ENCODE data around the gene FERMT2. TPM values are rescaled to one million over a fixed set of nuclear protein-coding genes. Genes with fewer than 3 reads are reported as not detected.

Gene FERMT2
- total RNA-seq, 4 donors from 2014 or later: 38.6 to 186 (median 62.7) TPM

GRCh38 chr14:52875707-52876106 lies 75.1 kb downstream of the FERMT2 start:
- H3K4me3 ChIP-seq: no peak overlapping the region

DNA sequence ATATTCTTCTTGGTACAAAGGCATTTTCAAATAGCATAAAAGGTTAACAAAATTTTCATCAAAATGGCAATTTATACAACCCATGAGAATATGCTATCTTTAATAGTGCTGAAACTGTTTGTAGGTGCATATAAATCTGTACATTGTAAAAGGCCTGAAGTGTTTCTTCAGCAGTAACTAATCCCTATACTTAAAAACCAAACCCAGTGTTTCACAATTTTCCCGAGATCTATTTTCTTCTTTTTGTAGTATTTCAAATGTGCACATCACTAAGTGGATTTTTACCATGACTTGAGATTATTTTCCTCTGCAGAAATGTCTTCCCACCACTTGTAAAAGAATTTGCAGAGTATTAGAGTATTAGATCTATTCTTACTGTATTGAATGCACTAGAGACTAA lies 76.5 kb downstream of the FERMT2 start:
- Histone ChIP-seq H3K4me3 (no peak overlapping the region), H3K36me3 (peaks cover 0 to 11% (median 3%) of the 10 kb centered on the region in 4 donors), H3K27ac (no peak overlapping the region), H3K9me3 (no peaks in the 10 kb centered on the region), H3K4me1 (no peaks in the 10 kb centered on the region), H3K27me3 (no peaks in the 10 kb centered on the region)
- no peak for DNase-seq
- WGBS, 2 donors (ENCODE audit: low coverage in 1 of 2): 70 to 88% methylated on average over 1 of the region's 1 CpG
- TF ChIP-seq POLR2AphosphoS5 (IDR thresholded peaks at IDR 0.05) (no peak), POLR2A (IDR thresholded peaks at IDR 0.05) (no peak), CTCF (IDR thresholded peaks at IDR 0.05) (no peak), EP300 (IDR thresholded peaks at IDR 0.05; ENCODE audit: low read depth) (no peak)
- intact Hi-C loops (cut with DNase I; ENCODE audit: low total_unique reads) (no loop called here), in situ Hi-C loops (cut with MboI; ENCODE audit: low pct_ligation_motif_present in 1 of 4, low pct_unique_long_range_greater_than_20kb in 1 of 4, low sequenced_read_pairs in 3 of 4) (no loop called here)

More at GRCh38 chr14:52875707-52876106, 75.1 kb downstream of the FERMT2 start:
- DNase-seq: no peak
- H3K9me3 ChIP-seq: no peaks in the 10 kb centered on the region
- H3K27me3 ChIP-seq: no peaks in the 10 kb centered on the region
- in situ Hi-C loops (cut with MboI; ENCODE audit: low pct_ligation_motif_present in 1 of 4, low pct_unique_long_range_greater_than_20kb in 1 of 4, low sequenced_read_pairs in 3 of 4) (no loop called here), intact Hi-C loops (cut with DNase I; ENCODE audit: low total_unique reads) (no loop called here)
- 89 to 90% methylated on average over 4 of the region's 4 CpGs for WGBS, 2 donors (ENCODE audit: low coverage in 1 of 2)
- H3K27ac ChIP-seq: no peak overlapping the region
- H3K4me1 ChIP-seq: no peaks in the 10 kb centered on the region
- TF ChIP-seq EP300 (IDR thresholded peaks at IDR 0.05; ENCODE audit: low read depth) (no peak), POLR2AphosphoS5 (IDR thresholded peaks at IDR 0.05) (no peak), POLR2A (IDR thresholded peaks at IDR 0.05) (no peak), CTCF (IDR thresholded peaks at IDR 0.05) (no peak)
- peaks cover 0 to 6% (median 2%) of the 10 kb centered on the region in 4 donors for H3K36me3 ChIP-seq

DNA sequence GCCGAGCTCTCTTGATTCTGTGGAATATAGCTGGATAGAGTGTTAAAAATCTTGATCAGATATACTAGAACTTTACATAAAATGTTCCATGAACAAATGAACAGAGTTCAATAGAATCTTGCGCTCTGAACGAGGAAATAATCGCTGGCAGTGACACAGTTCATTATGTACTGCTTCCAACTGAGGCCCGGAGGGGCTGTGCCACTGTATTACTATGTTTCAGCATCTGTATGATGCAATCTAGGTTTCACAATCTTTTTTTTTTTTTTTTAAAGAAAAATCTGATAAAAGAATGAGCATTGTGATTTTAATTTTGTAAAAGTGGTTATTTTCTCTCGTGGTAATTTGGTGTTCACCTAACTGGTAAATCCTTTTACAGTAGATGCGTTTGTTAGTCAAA lies 77.2 kb downstream of the FERMT2 start:
- in situ Hi-C loops (cut with MboI; ENCODE audit: low pct_ligation_motif_present in 1 of 4, low pct_unique_long_range_greater_than_20kb in 1 of 4, low sequenced_read_pairs in 3 of 4) (no loop called here), intact Hi-C loops (cut with DNase I; ENCODE audit: low total_unique reads) (no loop called here)
- H3K27ac ChIP-seq: no peak overlapping the region
- no peak for TF ChIP-seq POLR2AphosphoS5 (IDR thresholded peaks at IDR 0.05)
- no peak for TF ChIP-seq CTCF (IDR thresholded peaks at IDR 0.05)
- no peak for TF ChIP-seq POLR2A (IDR thresholded peaks at IDR 0.05)
- TF ChIP-seq EP300 (IDR thresholded peaks at IDR 0.05; ENCODE audit: low read depth): no peak
- no peak overlapping the region for H3K4me3 ChIP-seq
- H3K9me3 ChIP-seq: no peaks in the 10 kb centered on the region
- H3K36me3 ChIP-seq: peaks cover 0 to 11% (median 3%) of the 10 kb centered on the region in 4 donors
- no peaks in the 10 kb centered on the region for H3K4me1 ChIP-seq
- WGBS, 2 donors (ENCODE audit: low coverage in 1 of 2): 75 to 83% methylated on average over 5 to 7 of the region's 7 CpGs
- DNase-seq: no peak
- no peaks in the 10 kb centered on the region for H3K27me3 ChIP-seq

GRCh38 chr14:52873065-52873464 lies 77.8 kb downstream of the FERMT2 start:
- intact Hi-C loops (cut with DNase I; ENCODE audit: low total_unique reads): no loop called here
- no peaks in the 10 kb centered on the region for H3K27me3 ChIP-seq
- H3K27ac ChIP-seq: no peak overlapping the region
- H3K4me1 ChIP-seq: no peaks in the 10 kb centered on the region
- no peak overlapping the region for H3K4me3 ChIP-seq
- no peak for DNase-seq
- no peaks in the 10 kb centered on the region for H3K9me3 ChIP-seq
- H3K36me3 ChIP-seq: peaks cover 0 to 11% (median 1%) of the 10 kb centered on the region in 4 donors
- 14 to 72% methylated on average over 1 to 4 of the region's 4 CpGs for WGBS, 2 donors (ENCODE audit: low coverage in 1 of 2)
- in situ Hi-C loops (cut with MboI; ENCODE audit: low pct_ligation_motif_present in 1 of 4, low pct_unique_long_range_greater_than_20kb in 1 of 4, low sequenced_read_pairs in 3 of 4): no loop called here
- TF ChIP-seq CTCF (IDR thresholded peaks at IDR 0.05) (no peak), EP300 (IDR thresholded peaks at IDR 0.05; ENCODE audit: low read depth) (no peak), POLR2A (IDR thresholded peaks at IDR 0.05) (no peak), POLR2AphosphoS5 (IDR thresholded peaks at IDR 0.05) (no peak)

Measured in transverse colon (tissue), 4 donors.